Kidney (tissue), 2 donors: ENCODE results near the gene RPL10. TPM values are rescaled to one million over a fixed set of nuclear protein-coding genes. Genes with fewer than 3 reads are reported as not detected.

Source experiments
- microRNA-seq: library from miRNA; unstranded; fragments of <30 nt; microRNA quantifications from one replicate; pipeline ENCODE4 v1.2.0, GENCODE V29; 2020
- polyA plus RNA-seq: library from polyadenylated mRNA; stranded (reverse); fragments of 350-450 nt; fragmentation: Illumina TruSeq; extraction: RNeasy Lipid Tissue Mini Kit (QIAGEN cat#74804); gene quantifications from one replicate; pipeline ENCODE4 v1.2.3, GENCODE V29; 2014; ENCODE audit warnings: low read depth, low replicate concordance; ENCODE audit not compliant: insufficient read depth
- total RNA-seq: library from RNA; stranded (reverse); fragmentation: NEBNext Ultra II Directional; extraction: Animal tissue kit (Norgen Biotek cat#: 25700); gene quantifications from one replicate; pipeline ENCODE4 v1.2.1, GENCODE V29; 2021
- donor health status: DM: yes; HTN: yes; CAD: no.

Gene RPL10
- total and polyA plus RNA-seq, 2 donors from 2014 or later, result 2,684 to 2,858 TPM

Small RNAs within 50 kb of the gene (microRNA-seq; reads per million reads assigned to microRNA genes)
- not detected for gene MIR6858

Other genes with a start within 250 kb of the RPL10 start
- not detected for gene OPN1MW, start 215.8 kb upstream of the RPL10 start, total RNA-seq
- gene OPN1MW, start 215.8 kb upstream of the RPL10 start, polyA plus RNA-seq, result not detected
- not detected for gene OPN1MW2, start 178.6 kb upstream of the RPL10 start, total RNA-seq
- gene OPN1MW2, start 178.6 kb upstream of the RPL10 start, polyA plus RNA-seq, result not detected
- not detected for gene OPN1MW3, start 140.8 kb upstream of the RPL10 start, total RNA-seq
- gene OPN1MW3, start 140.8 kb upstream of the RPL10 start, polyA plus RNA-seq, result not detected
- gene TEX28, start 103.3 kb upstream of the RPL10 start, total RNA-seq, result not detected
- gene TEX28, start 103.3 kb upstream of the RPL10 start, polyA plus RNA-seq, result not detected
- gene TKTL1, start 102.6 kb upstream of the RPL10 start, total RNA-seq, result 0.38 TPM
- 0.30 TPM for gene TKTL1, start 102.6 kb upstream of the RPL10 start, polyA plus RNA-seq
- 1,036 TPM for gene FLNA, start 23.7 kb upstream of the RPL10 start, total RNA-seq
- gene FLNA, start 23.7 kb upstream of the RPL10 start, polyA plus RNA-seq, result 421 TPM
- 79.6 TPM for gene EMD, start 19.1 kb upstream of the RPL10 start, total RNA-seq
- 102 TPM for gene EMD, start 19.1 kb upstream of the RPL10 start, polyA plus RNA-seq
- gene DNASE1L1, start 10.9 kb downstream of the RPL10 start, total RNA-seq, result 33.8 TPM
- 28.0 TPM for gene DNASE1L1, start 10.9 kb downstream of the RPL10 start, polyA plus RNA-seq
- gene TAFAZZIN, start 13.2 kb downstream of the RPL10 start, total RNA-seq, result 40.2 TPM
- 33.3 TPM for gene TAFAZZIN, start 13.2 kb downstream of the RPL10 start, polyA plus RNA-seq
- gene ATP6AP1, start 30.3 kb downstream of the RPL10 start, total RNA-seq, result 121 TPM
- 205 TPM for gene ATP6AP1, start 30.3 kb downstream of the RPL10 start, polyA plus RNA-seq
- gene GDI1, start 38.8 kb downstream of the RPL10 start, total RNA-seq, result 116 TPM
- gene GDI1, start 38.8 kb downstream of the RPL10 start, polyA plus RNA-seq, result 92.5 TPM
- 46.0 TPM for gene FAM50A, start 45.8 kb downstream of the RPL10 start, total RNA-seq
- 112 TPM for gene FAM50A, start 45.8 kb downstream of the RPL10 start, polyA plus RNA-seq
- gene PLXNA3, start 59.9 kb downstream of the RPL10 start, total RNA-seq, result 40.5 TPM
- 4.9 TPM for gene PLXNA3, start 59.9 kb downstream of the RPL10 start, polyA plus RNA-seq
- 10.0 TPM for gene LAGE3, start 80.9 kb downstream of the RPL10 start, total RNA-seq
- 29.0 TPM for gene LAGE3, start 80.9 kb downstream of the RPL10 start, polyA plus RNA-seq
- gene UBL4A, start 88.2 kb downstream of the RPL10 start, total RNA-seq, result 26.1 TPM
- 35.2 TPM for gene UBL4A, start 88.2 kb downstream of the RPL10 start, polyA plus RNA-seq
- 27.3 TPM for gene SLC10A3, start 92.3 kb downstream of the RPL10 start, total RNA-seq
- gene SLC10A3, start 92.3 kb downstream of the RPL10 start, polyA plus RNA-seq, result 19.0 TPM
- 39.5 TPM for gene FAM3A, start 117.9 kb downstream of the RPL10 start, total RNA-seq
- gene FAM3A, start 117.9 kb downstream of the RPL10 start, polyA plus RNA-seq, result 73.4 TPM
- 54.1 TPM for gene G6PD, start 148.5 kb downstream of the RPL10 start, total RNA-seq
- gene G6PD, start 148.5 kb downstream of the RPL10 start, polyA plus RNA-seq, result 34.7 TPM
- gene IKBKG, start 149.2 kb downstream of the RPL10 start, total RNA-seq, result 31.3 TPM
- 23.3 TPM for gene IKBKG, start 149.2 kb downstream of the RPL10 start, polyA plus RNA-seq
- not detected for gene CTAG1A, start 186.8 kb downstream of the RPL10 start, total RNA-seq
- gene CTAG1A, start 186.8 kb downstream of the RPL10 start, polyA plus RNA-seq, result not detected
- gene CTAG1B, start 220.9 kb downstream of the RPL10 start, total RNA-seq, result not detected
- not detected for gene CTAG1B, start 220.9 kb downstream of the RPL10 start, polyA plus RNA-seq